ENCODE data around the gene STARD8. TPM values are rescaled to one million over a fixed set of nuclear protein-coding genes. Genes with fewer than 3 reads are reported as not detected.

STARD8 gene
- total and polyA plus RNA-seq, 2 donors (not counting 1 experiment from before 2014, with no cell fraction given) = 0.33 to 0.54 TPM

- no peak overlapping the region for H3K27ac Mint-ChIP-seq
- no peak overlapping the region for H3K9ac ChIP-seq (ENCODE audit: low read length)
- no peaks in the 10 kb centered on the region for H3K27me3 ChIP-seq (replicated peaks in 1 of 4; ENCODE audit: control extremely low read depth in 1 of 4, control insufficient read depth in 3 of 4, insufficient read depth in 4 of 4, low read length in 3 of 4)
- H3K4me1 Mint-ChIP-seq = no peaks in the 10 kb centered on the region
- no peak overlapping the region for H2AFZ ChIP-seq (ENCODE audit: insufficient read depth, low read depth, low read length, poor library complexity, severe bottlenecking)
- H3K9me3 ChIP-seq (ENCODE audit: control extremely low read depth in 1 of 3, control insufficient read depth in 2 of 3, insufficient read depth in 1 of 3, low read length in 2 of 3) = no peaks in the 10 kb centered on the region
- no peaks in the 10 kb centered on the region for H4K20me1 ChIP-seq (ENCODE audit: control insufficient read depth, insufficient read depth, low read length, poor library complexity, severe bottlenecking)
- ChIA-PET POLR2A (no interaction called here), CTCF (no interaction called here)
- DNase-seq (no peak), ATAC-seq (ENCODE audit: low read depth) (no peak)
- no peaks in the 10 kb centered on the region for H3K4me1 ChIP-seq (ENCODE audit: control insufficient read depth in 2 of 2, insufficient read depth in 2 of 2, low read length in 2 of 2)
- no peak overlapping the region for H3K4me3 ChIP-seq (ENCODE audit: control extremely low read depth in 1 of 5, extremely low read depth in 1 of 5, insufficient read depth in 1 of 5, low read depth in 2 of 5, low read length in 4 of 5)
- no peak overlapping the region for H3K27ac ChIP-seq (ENCODE audit: low read length in 2 of 2)
- no peak overlapping the region for H3K4me3 Mint-ChIP-seq
- no peaks in the 10 kb centered on the region for H3K36me3 ChIP-seq (replicated peaks in 1 of 2; ENCODE audit: control extremely low read depth in 1 of 2, control insufficient read depth in 1 of 2, extremely low read depth in 1 of 2, insufficient read depth in 2 of 2, low read length in 1 of 2)
- 93% methylated on average over 2 of the region's 2 CpGs for WGBS (ENCODE audit: insufficient coverage)
- H3K79me2 ChIP-seq (ENCODE audit: control insufficient read depth, insufficient read depth, low read length) = no peaks in the 10 kb centered on the region
- intact Hi-C loops (cut with micrococcal nuclease) = no loop called here
- TF ChIP-seq EZH2 (IDR thresholded peaks at IDR 0.05; ENCODE audit: borderline replicate concordance, insufficient read depth, low read depth, low read length, poor library complexity, severe bottlenecking) = no peak
- no peak for TF ChIP-seq CTCF (IDR thresholded peaks at IDR 0.05)
- H3K9me3 Mint-ChIP-seq (ENCODE audit: insufficient read depth) = no peaks in the 10 kb centered on the region
- H3K4me2 ChIP-seq (replicated peaks; ENCODE audit: low read depth, low read length, poor library complexity, severe bottlenecking) = no peak overlapping the region
- H3K27me3 Mint-ChIP-seq = peaks cover 3% of the 10 kb centered on the region
Observed at GRCh38 chrX:68633981-68634380, 13.5 kb upstream of the STARD8 start.

- ATAC-seq (ENCODE audit: low read depth) (no peak), DNase-seq (no peak)
- Histone ChIP-seq H2AFZ (ENCODE audit: insufficient read depth, low read depth, low read length, poor library complexity, severe bottlenecking) (no peak overlapping the region), H3K9me3 (ENCODE audit: control extremely low read depth in 1 of 3, control insufficient read depth in 2 of 3, insufficient read depth in 1 of 3, low read length in 2 of 3) (no peaks in the 10 kb centered on the region), H3K9ac (ENCODE audit: low read length) (no peak overlapping the region), H3K4me2 (replicated peaks; ENCODE audit: low read depth, low read length, poor library complexity, severe bottlenecking) (no peak overlapping the region), H3K27me3 (replicated peaks in 1 of 4; ENCODE audit: control extremely low read depth in 1 of 4, control insufficient read depth in 3 of 4, insufficient read depth in 4 of 4, low read length in 3 of 4) (no peaks in the 10 kb centered on the region), H3K79me2 (ENCODE audit: control insufficient read depth, insufficient read depth, low read length) (no peaks in the 10 kb centered on the region), H4K20me1 (ENCODE audit: control insufficient read depth, insufficient read depth, low read length, poor library complexity, severe bottlenecking) (no peaks in the 10 kb centered on the region), H3K27ac (ENCODE audit: low read length in 2 of 2) (no peak overlapping the region), H3K4me3 (ENCODE audit: control extremely low read depth in 1 of 5, extremely low read depth in 1 of 5, insufficient read depth in 1 of 5, low read depth in 2 of 5, low read length in 4 of 5) (no peak overlapping the region), H3K36me3 (replicated peaks in 1 of 2; ENCODE audit: control extremely low read depth in 1 of 2, control insufficient read depth in 1 of 2, extremely low read depth in 1 of 2, insufficient read depth in 2 of 2, low read length in 1 of 2) (no peaks in the 10 kb centered on the region), H3K4me1 (ENCODE audit: control insufficient read depth in 2 of 2, insufficient read depth in 2 of 2, low read length in 2 of 2) (no peaks in the 10 kb centered on the region)
- Mint-ChIP-seq H3K4me1 (no peaks in the 10 kb centered on the region), H3K27me3 (peaks cover 3% of the 10 kb centered on the region), H3K4me3 (no peak overlapping the region), H3K27ac (no peak overlapping the region), H3K9me3 (ENCODE audit: insufficient read depth) (no peaks in the 10 kb centered on the region)
- POLR2A ChIA-PET = no interaction called here
- WGBS (ENCODE audit: insufficient coverage) = no CpG with 5 or more reads among the region's 2 CpGs
- intact Hi-C loops (cut with micrococcal nuclease) = no loop called here
- CTCF ChIA-PET = no interaction called here
- no peak for TF ChIP-seq CTCF (IDR thresholded peaks at IDR 0.05)
- TF ChIP-seq EZH2 (IDR thresholded peaks at IDR 0.05; ENCODE audit: borderline replicate concordance, insufficient read depth, low read depth, low read length, poor library complexity, severe bottlenecking) = no peak
Observed at GRCh38 chrX:68634649-68635227, 12.7 kb upstream of the STARD8 start.

All from B cell (primary cell).